ENCODE data around the gene TLR8. TPM values are rescaled to one million over a fixed set of nuclear protein-coding genes. Genes with fewer than 3 reads are reported as not detected.
A peak's percentile ranks its signal among the peaks of the same experiment; 100 is the strongest.

The TLR8 gene
- total and polyA plus RNA-seq, 10 of the 15 experiments (the other 5 are each of a cell fraction or from before 2014, with no cell fraction given), result 0.04 TPM; not detected in 9

DNA sequence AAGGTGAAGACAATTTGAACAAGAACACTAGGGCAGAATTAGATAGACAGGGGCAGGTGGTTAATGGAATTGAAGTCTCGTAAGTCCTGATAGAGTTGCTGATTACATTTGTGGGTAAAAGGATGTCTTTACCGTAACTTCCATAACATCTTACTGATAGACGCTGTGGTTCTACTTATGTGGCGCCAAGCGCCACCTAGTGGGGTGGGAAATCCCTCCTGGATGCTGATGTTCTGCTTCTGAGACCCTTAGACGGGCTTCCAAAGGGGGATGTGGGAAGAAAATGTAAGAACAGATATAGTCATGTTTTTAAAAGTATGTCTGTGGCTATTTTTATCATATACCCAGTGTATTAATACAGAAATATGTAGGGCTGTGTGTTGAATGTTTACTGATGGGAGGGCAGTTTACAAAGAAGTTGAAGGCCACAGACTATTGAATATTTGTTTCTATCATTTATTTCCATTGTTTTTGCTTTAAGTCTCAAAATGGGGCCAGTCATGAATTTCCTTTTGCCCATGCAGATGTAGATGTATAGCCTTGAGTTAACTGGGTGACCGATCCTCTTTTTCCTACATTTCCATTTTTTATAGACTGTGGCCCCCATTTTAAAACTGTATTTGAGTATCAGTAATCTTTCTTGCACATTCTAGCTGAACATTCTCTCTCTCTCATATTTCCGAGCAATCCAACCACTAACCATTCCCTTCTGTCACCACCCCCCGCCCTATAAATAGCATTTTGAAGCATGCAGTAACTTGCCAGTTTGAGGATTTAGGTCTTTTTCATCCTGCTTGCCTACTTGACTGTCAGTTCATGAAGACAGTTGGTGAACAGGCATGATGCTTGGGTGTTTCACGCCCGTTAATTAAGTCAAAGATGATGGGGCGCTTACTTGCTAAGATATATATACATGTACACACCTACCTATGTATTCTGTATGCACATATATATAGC is 12.1 kb upstream of the TLR8 start:
- Histone ChIP-seq H3K4me3 (no peak overlapping the region), H3K79me2 (ENCODE audit: control insufficient read depth, insufficient read depth, low read length) (no peaks in the 10 kb centered on the region; the same call in 1 of the 2 replicates), H3K27me3 (replicated peaks in 1 of 2; ENCODE audit: control insufficient read depth in 2 of 2, insufficient read depth in 2 of 2, low read length in 1 of 2) (no peaks in the 10 kb centered on the region), H3K4me1 (ENCODE audit: control insufficient read depth, insufficient read depth, low read length) (peaks cover 43% of the 10 kb centered on the region), H2AFZ (ENCODE audit: control insufficient read depth, low read depth, low read length) (no peak overlapping the region; the same call in 1 of the 2 replicates), H3K36me3 (ENCODE audit: control insufficient read depth in 2 of 2, insufficient read depth in 2 of 2, low read length in 1 of 2) (peaks cover 0 to 3% of the 10 kb centered on the region in 2 experiments; a peak in 2 of 4 replicates), H3K9ac (ENCODE audit: control insufficient read depth, insufficient read depth, low read length) (no peak overlapping the region), H3K4me2 (ENCODE audit: control insufficient read depth, insufficient read depth) (peak overlapping the region; percentile 33; the same call in 1 of the 2 replicates), H4K20me1 (ENCODE audit: control insufficient read depth, insufficient read depth) (no peaks in the 10 kb centered on the region), H3K27ac (ENCODE audit: control insufficient read depth, insufficient read depth) (no peak overlapping the region), H3K9me3 (replicated peaks; ENCODE audit: control insufficient read depth, insufficient read depth, low read length) (peaks cover 4% of the 10 kb centered on the region; the same call in 1 of the 3 replicates)
- in situ Hi-C loops (cut with MboI) (loop anchor here (5.0 to 25.0 kb wide), 2 partner anchors 72 to 1993 kb away; no protein-coding TSS in a partner anchor), intact Hi-C loops (cut with micrococcal nuclease; ENCODE audit: unreplicated experiment) (loop anchor here (1.0 to 5.0 kb wide), 3 partner anchors 48 to 198 kb away; no protein-coding TSS in a partner anchor)
- ChIA-PET CTCF (interaction anchor here (0.7 to 16.0 kb wide), 18 partner anchors 10 to 1145 kb away, joined by 3 to 431 read pairs (median 4); no protein-coding TSS in a partner anchor), RAD21 (ENCODE audit: unreplicated experiment) (interaction anchor here (1.0 to 13.6 kb wide), 3 partner anchors 26 to 594 kb away, joined by 3 to 277 read pairs (median 47); partner anchors contain the start of gene TLR7), SMC1A (ENCODE audit: uncharacterized antibody, unreplicated experiment) (interaction anchor here (0.6 to 15.5 kb wide), 20 partner anchors 9 to 596 kb away, joined by 3 to 349 read pairs (median 4); partner anchors contain the start of genes PRPS2 and TLR7), POLR2A (no interaction called here)
- DNase-seq (ENCODE audit: low read depth, low spot score), result no peak
- FAIRE-seq, result peak; percentile 35
- peak; percentile 61 for ATAC-seq
- BruUV-seq (replicated peaks), result no TSS peak
- WGBS (ENCODE audit: insufficient coverage, insufficient replicate concordance, low lambda C conversion rate, missing lambda C conversion rate), result 29% methylated on average over 12 of the region's 12 CpGs
- no peak for TF ChIP-seq TBL1XR1 (IDR thresholded peaks at IDR 0.05; ENCODE audit: low read depth, low read length)
- TF ChIP-seq RB1 (IDR thresholded peaks at IDR 0.05; ENCODE audit: borderline replicate concordance), result peak; percentile 47; the same call in 1 of the 2 replicates
- TF ChIP-seq RUNX3 (IDR thresholded peaks at IDR 0.05; ENCODE audit: low read length), result peak; percentile 74
- TF ChIP-seq, protein P1, sequence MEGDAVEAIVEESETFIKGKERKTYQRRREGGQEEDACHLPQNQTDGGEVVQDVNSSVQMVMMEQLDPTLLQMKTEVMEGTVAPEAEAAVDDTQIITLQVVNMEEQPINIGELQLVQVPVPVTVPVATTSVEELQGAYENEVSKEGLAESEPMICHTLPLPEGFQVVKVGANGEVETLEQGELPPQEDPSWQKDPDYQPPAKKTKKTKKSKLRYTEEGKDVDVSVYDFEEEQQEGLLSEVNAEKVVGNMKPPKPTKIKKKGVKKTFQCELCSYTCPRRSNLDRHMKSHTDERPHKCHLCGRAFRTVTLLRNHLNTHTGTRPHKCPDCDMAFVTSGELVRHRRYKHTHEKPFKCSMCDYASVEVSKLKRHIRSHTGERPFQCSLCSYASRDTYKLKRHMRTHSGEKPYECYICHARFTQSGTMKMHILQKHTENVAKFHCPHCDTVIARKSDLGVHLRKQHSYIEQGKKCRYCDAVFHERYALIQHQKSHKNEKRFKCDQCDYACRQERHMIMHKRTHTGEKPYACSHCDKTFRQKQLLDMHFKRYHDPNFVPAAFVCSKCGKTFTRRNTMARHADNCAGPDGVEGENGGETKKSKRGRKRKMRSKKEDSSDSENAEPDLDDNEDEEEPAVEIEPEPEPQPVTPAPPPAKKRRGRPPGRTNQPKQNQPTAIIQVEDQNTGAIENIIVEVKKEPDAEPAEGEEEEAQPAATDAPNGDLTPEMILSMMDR (IDR thresholded peaks at IDR 0.05 in 2 of 3, conservative IDR thresholded peaks at IDR 0.05 in 1 of 3; ENCODE audit: control insufficient read depth in 2 of 3, extremely low read depth in 1 of 3, insufficient read depth in 1 of 3, low read depth in 3 of 3, low read length in 3 of 3), result peak; percentile 84 to 88 (median 84)
- TF ChIP-seq PAX5 (IDR thresholded peaks at IDR 0.05; ENCODE audit: borderline replicate concordance, low read depth, low read length), result no peak
- TF ChIP-seq SMC3 (IDR thresholded peaks at IDR 0.05; ENCODE audit: borderline replicate concordance, low read length), result peak; percentile 98
- TF ChIP-seq, protein P2, sequence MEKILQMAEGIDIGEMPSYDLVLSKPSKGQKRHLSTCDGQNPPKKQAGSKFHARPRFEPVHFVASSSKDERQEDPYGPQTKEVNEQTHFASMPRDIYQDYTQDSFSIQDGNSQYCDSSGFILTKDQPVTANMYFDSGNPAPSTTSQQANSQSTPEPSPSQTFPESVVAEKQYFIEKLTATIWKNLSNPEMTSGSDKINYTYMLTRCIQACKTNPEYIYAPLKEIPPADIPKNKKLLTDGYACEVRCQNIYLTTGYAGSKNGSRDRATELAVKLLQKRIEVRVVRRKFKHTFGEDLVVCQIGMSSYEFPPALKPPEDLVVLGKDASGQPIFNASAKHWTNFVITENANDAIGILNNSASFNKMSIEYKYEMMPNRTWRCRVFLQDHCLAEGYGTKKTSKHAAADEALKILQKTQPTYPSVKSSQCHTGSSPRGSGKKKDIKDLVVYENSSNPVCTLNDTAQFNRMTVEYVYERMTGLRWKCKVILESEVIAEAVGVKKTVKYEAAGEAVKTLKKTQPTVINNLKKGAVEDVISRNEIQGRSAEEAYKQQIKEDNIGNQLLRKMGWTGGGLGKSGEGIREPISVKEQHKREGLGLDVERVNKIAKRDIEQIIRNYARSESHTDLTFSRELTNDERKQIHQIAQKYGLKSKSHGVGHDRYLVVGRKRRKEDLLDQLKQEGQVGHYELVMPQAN (conservative IDR thresholded peaks at IDR 0.05), result no peak
- TF ChIP-seq NBN (IDR thresholded peaks at IDR 0.05), result 0 out of 2 replicates have a peak, but pooled peaks have one; percentile 30
- peak; percentile 71; the same call in 1 of the 2 replicates for TF ChIP-seq YY1 (IDR thresholded peaks at IDR 0.05; ENCODE audit: low read depth, low read length)
- no peak for TF ChIP-seq MAX (IDR thresholded peaks at IDR 0.05; ENCODE audit: low read depth, low read length)
- no peak for TF ChIP-seq GABPA (IDR thresholded peaks at IDR 0.05; ENCODE audit: low read depth)
- TF ChIP-seq STAT3 (IDR thresholded peaks at IDR 0.05; ENCODE audit: low read depth, low read length), result no peak
- TF ChIP-seq, protein P3, sequence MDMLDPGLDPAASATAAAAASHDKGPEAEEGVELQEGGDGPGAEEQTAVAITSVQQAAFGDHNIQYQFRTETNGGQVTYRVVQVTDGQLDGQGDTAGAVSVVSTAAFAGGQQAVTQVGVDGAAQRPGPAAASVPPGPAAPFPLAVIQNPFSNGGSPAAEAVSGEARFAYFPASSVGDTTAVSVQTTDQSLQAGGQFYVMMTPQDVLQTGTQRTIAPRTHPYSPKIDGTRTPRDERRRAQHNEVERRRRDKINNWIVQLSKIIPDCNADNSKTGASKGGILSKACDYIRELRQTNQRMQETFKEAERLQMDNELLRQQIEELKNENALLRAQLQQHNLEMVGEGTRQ (IDR thresholded peaks at IDR 0.05; ENCODE audit: borderline replicate concordance, low read depth, low read length), result no peak
